ENCODE results near the gene MORN1.

DNA sequence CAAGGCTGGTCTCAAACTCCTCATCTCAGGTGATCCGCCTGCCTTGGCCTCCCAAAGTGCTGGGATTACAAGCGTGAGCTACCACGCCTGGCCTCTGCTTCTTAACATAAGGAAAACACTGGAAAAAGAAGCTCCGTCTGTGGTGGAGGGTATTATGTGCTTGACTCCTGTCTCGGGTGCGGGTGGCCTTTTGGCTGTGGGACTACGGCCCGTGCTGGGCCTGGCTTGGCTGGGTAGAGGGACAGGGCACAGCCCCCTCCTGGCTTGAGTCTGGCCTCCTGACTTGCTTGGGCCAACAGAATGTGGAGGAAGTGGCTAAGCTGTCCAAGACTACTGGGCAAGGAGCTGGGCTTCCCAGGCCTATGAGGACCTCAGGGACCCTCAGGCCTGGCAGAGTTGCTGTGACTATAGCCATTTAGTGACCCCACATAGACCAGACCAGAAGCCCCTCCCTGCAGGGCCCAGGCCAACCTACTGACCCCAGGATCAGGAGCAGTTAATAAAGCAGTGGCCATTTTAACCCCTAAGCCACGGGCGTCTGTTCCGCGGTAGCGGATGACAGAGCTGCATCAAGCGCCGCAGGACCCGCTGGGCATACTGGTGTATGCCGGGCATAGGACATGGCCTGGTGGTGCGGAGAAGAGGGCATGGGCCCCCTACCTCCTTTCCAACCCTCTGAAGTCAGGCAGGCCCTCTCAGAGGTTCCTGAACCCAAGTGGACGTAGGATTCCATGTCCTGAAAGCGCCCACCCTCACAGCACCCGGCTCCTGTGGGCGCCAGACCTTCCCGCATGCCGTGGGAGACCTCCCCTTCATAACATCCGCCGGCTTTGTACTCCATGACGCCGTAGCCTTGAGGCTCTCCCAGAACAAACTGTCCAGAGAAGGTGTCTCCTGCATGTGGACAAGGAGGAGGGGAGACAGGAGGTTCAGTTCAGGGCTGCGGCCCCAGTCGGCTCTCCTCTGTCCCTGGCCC is 4.4 kb downstream of the MORN1 start:
- TF ChIP-seq EZH2 (optimal IDR thresholded peaks at IDR 0.05; ENCODE audit: low read depth, low read length), result no peak
- TF ChIP-seq CTCF (IDR thresholded peaks at IDR 0.05; ENCODE audit: low read length), result no peak

Measured in MM.1S (cell line).